ENCODE measurements around the gene C3. TPM values are rescaled to one million over a fixed set of nuclear protein-coding genes. Genes with fewer than 3 reads are reported as not detected.
"Not testable (repeated sequence)": the region's sequence is repeated elsewhere in the genome, so short reads cannot be mapped to it uniquely, and the experiment has no call there.

The C3 gene
- total RNA-seq, 1 donor from 2014 or later = 0.59 TPM

GRCh38 chr19:6672693-6673290, 47.7 kb downstream of the C3 start:
- intact Hi-C loops (cut with micrococcal nuclease) = loop anchor here (5.0 kb wide), 2 partner anchors 40 to 155 kb away; no protein-coding TSS in a partner anchor

DNA sequence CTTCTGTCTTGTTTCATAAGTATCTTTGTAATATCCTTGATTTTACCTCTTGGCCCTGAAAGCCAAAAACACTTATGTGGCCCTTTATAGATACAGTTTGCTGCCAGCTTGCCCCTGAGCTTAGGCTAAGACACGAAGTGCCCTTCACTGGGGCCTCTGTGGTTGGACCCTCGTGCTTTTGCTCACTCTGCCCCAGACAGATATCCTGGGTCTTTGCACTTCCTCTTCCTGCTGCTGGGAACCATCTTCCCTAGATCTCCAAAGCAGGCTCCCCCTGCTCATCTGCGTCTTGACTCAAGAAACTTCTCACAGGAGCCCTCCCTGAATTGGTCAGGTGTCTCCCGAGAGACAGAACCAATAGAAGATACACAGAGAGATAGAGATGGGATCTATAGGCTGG, 48.5 kb downstream of the C3 start:
- intact Hi-C loops (cut with micrococcal nuclease) = loop anchor here (5.0 kb wide), 2 partner anchors 40 to 155 kb away; no protein-coding TSS in a partner anchor

DNA sequence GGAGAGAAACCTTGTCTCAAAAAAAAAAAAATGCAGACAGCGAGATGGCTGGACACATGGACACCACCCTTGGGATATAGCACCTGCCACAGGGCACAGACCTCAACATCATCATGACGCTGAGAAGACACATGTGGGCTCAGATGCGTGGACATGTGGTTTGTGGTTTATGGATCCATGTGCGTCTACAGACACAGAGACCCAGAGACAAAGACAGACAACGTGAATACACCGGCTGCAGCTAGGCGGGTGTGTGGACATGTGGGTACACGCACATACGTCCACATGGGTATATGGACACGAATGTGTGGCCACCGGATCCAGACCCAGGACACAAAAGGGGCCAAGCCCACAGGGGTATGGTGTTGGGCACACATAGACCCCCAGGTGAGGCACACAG, 51.8 kb downstream of the C3 start:
- intact Hi-C loops (cut with micrococcal nuclease) = no loop called here

DNA sequence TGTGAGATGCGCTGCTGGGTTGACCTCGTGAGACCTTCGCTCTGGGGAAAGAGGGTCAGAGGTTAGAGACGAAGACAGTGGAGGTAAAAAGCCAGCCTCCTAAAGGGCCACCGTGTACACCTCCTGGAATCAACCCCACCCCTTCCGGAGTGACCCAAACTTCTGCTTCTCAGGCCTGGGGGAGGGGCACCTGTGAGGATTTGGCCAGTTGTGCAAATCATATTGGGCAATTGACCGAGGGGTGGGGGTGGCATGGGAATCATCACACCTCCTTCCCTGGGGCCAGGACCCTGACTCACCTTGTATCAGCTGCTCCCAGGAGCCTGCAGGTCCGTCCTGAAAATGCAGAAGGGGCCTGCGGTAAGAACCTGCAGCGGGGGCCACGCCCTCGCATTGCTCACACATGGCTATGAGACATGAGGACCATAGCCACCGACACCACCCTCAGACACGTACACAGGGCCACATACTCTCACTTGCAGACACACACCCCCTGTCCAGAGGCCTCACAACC, 53.3 kb downstream of the C3 start:
- intact Hi-C loops (cut with micrococcal nuclease) = no loop called here

DNA sequence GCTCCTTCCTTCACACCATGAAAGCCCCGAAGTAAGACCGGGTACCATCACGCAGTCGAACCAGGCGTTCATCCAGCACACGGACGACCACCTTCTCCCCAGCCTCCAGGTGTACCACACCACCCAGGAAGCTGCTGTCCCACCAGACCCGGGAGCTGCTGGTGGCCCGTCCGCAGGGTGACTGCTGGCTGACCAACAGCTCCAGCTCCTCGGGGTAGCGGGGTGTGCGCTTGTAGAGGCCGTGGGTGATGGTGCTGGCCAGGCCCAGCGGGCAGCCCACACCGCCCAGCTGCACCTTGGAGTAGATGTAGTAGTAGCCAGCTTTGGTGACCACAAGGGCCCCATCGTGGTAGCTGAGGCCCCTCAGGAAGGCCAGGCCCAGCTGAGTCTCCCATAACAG, 55.5 kb downstream of the C3 start:
- intact Hi-C loops (cut with micrococcal nuclease) = no loop called here

DNA sequence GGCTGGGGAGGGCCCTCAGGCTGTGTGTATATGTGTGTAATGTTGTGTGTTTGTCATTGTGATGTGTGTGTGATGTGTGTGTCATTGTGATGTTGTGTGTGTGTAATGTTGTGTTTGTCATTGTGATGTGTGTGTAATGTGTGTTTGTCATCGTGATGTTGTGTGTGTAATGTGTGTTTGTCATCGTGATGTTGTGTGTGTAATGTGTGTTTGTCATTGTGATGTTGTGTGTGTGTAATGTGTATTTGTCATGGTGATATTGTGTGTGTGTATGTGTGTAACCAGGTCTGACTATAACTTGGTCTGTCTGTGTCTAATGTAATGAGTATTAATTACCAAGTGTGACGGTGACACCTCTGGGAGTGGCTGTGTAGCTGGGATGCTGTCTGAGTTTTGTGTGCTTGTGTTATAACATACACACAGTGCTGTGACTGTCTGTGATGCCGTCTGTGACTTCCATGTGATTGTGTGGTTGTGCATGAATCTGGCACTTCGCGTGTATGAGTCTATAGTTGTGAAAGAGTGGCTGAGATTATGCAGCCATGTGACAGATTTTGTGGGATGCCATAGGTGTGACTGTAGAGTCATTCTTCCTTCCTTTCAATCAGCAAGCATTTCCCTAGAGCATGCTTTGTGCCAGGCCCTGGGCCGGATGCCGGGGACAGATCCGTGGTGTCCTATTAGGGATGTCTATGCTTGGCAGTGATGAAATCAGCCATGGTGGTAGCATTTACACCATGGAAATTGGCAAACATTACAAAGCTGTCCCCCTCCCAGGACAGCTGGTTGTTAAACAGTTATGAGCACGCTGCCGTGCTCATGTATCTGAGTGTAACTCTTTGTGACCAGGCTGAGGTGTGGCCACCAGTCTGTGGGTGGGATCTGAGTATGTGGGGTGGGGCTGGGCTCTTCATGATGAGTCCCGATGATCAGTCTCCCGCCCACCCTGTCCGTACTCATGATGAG, 56.9 kb downstream of the C3 start:
- intact Hi-C loops (cut with micrococcal nuclease) = no loop called here

DNA sequence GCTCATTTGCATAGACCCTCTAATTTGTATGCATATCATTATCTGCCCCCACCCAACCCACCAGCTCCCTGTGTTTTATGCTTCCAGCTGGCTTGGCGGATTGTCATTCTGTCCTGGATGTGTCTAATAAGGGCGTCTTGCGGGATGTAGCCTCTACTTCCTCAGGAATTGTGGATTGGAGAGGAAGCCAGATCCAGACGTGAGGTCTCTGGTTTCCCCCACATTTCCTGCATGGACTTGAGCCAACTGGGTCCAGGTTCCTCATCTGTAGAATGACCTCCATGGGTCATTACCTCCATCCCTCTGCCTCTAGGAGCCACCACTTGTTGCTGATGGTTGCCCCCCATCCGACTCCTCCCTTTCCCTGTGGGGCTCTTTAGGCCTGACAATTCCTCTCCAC, 57.7 kb downstream of the C3 start:
- intact Hi-C loops (cut with micrococcal nuclease) = no loop called here

DNA sequence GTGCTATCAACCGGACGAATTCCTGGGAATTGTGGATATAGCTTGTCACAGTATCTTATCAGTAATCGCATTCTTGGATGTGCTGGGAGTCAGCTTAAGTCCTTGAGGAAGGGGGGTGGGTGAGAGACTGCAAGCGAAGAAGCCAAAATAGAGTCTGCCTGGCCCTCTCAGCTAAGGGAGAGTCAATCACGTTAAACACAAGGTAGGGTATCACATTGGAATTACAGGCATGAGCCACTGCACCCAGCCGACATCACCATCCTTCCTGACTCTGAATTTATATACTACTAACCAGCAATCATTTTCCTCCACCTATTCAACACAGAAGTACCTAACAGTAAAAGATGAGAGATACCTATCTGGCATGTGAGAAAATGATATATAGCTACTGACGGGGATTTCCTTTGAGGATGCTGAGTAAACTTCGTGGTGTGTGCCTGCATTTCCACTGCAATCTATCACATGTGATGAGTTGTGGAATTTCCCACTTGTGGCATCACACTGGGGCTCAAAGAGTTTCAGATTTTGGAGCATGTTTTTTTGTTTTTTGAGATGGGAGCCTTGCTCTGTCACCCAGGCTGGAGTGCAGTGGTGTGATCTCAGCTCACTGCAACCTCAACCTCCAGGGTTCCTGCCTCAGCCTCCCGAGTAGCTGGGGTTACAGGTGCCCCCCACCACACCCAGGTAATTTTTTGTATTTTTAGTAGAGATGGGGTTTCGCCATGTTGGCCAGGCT, 58.8 kb downstream of the C3 start:
- intact Hi-C loops (cut with micrococcal nuclease) = not testable (repeated sequence)

DNA sequence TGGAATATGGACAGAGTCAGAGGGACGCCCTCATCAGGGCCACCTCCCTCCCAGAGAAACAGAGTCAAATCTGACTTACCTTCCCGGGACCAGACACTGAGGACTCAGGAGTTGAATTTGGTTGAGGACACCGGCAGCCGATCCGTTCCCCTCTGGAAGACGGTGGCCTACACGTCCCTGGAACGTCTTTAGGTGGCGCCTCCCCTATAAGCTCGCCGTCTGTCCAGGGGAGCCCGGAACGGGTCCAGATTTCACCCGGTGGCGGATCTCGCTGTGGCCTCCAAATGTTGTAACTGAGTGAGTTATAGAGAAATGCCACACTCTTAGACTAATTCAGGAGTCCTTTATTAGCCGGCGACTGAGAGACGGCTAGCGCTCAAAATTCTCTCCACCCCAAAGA, 59.5 kb downstream of the C3 start:
- intact Hi-C loops (cut with micrococcal nuclease) = no loop called here

- intact Hi-C loops (cut with micrococcal nuclease) = not testable (repeated sequence)
These were observed 64.1 kb downstream of the C3 start for GRCh38 chr19:6656390-6656789.

DNA sequence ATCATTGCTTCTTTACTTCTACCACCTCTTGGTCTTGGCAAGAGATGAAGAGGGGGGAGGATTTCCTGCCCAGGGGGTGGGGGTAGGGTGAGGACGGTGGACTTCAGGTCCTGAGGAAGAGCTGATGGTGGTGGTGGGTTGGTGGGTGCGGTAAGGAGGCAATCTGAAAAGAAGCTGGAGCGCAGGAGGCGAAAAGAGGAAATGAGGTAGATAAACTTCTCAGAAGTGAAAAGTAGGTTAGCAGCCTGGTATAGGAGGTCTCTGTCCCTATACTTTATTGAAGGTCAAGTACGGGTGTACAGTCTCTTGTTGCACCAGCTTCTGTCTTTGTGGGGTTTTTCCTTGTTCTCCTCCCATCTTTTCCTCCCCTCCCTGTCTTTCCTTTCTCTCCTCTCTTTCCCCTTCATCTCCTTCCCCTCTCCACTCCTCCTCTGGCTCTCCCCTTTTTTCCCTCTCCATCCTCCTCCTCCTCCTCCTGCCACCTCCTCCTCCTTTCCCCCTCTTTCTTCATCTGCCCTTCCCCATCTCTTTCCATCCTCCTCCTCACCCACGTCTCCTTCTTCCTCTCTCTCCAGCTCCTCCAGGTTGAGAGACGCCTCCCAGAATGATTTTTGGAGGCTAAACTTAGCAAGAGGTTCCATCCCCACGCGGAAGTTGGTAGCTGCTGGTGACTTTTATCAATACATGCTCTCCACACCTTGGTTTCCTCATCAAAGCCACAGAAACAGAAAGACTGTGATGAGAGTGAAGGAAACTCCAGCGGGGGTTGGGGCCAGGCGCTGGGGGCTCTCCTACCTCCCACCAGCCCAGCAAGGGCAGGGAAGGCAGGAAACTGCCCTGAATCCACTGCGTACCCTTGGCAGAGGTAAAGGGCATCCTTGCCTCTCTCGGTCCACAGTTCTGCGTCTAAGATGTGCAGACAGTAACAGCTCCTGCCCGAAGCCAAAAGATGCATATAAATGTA, 65.8 kb downstream of the C3 start:
- intact Hi-C loops (cut with micrococcal nuclease) = loop anchor here (1.0 kb wide), 2 partner anchors 12 to 21 kb away; no protein-coding TSS in a partner anchor

- intact Hi-C loops (cut with micrococcal nuclease) = no loop called here
These were observed 67.7 kb downstream of the C3 start for GRCh38 chr19:6652805-6653094.

- intact Hi-C loops (cut with micrococcal nuclease) = no loop called here
These were observed 68.3 kb downstream of the C3 start for GRCh38 chr19:6651965-6652804.

GRCh38 chr19:6649185-6649584, 71.3 kb downstream of the C3 start:
- intact Hi-C loops (cut with micrococcal nuclease) = no loop called here

DNA sequence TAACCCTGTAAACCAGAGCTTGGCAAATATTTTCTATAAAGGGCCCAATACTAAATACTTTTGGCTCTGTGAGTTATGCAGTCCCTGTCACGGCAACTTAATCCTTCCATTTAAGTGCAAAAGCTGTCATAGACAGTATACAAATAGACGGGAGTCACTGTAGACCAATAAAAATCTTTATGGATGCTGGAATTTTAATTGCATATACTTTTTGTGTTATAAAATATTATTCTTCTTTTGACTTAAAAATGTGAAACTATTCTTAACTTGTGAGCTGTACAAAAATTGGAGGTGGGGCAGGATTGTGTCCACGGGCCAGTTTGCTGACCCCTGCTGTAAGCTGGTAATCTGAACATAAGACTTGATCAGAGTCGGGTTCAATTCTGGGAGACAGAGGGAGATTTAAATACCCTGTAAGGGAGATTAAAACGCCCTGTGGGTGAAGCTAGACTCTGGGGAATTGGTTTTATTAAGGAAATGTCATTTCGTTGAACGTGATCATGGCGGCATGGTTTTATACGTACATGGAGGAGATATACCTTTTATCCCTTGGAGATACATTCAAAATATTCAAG, 72.2 kb downstream of the C3 start:
- intact Hi-C loops (cut with micrococcal nuclease) = no loop called here

DNA sequence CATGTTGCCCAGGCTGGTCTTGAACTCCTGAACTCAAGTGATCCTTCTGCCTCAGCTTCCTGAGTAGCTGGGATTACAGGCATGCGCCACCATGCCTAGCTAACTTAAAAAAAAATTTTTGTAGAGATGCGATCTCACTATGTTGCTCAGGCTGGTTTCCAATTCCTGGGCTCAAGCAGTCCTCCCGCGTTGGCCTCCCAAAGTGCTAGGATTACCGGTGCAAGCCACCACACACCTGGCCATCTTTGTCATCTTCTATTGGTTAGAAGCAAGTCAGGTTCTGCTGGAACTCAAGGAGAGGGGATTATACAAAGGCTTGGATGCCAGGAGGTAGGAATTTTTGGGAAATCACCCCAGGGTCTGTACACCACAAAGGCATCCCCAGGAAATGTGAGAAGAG, 75.7 kb downstream of the C3 start:
- intact Hi-C loops (cut with micrococcal nuclease) = loop anchor here (5.0 kb wide), 1 partner anchor 33 kb away; no protein-coding TSS in a partner anchor

DNA sequence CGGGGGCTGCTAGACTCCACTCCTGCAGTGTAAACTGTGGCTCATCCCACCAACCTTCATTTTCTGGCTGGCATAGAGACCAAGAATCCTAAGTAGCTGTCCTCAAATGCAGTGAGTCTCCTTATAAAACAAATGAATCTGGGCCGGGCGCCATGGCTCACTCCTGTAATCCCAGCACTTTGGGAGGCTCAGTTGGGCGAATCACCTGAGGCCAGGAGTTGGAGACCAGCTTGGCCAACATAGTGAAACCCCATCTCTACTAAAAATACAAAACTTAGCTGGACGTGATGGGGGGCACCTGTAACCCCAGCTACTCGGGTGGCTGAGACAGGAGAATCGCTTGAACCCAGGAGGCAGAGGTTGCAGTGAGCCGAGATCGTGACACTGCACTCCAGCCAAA, 80.1 kb downstream of the C3 start:
- intact Hi-C loops (cut with micrococcal nuclease) = loop anchor here (5.0 kb wide), 1 partner anchor 37 kb away; no protein-coding TSS in a partner anchor

- intact Hi-C loops (cut with micrococcal nuclease) = no loop called here
These were observed 81.0 kb downstream of the C3 start for GRCh38 chr19:6639439-6639838.

DNA sequence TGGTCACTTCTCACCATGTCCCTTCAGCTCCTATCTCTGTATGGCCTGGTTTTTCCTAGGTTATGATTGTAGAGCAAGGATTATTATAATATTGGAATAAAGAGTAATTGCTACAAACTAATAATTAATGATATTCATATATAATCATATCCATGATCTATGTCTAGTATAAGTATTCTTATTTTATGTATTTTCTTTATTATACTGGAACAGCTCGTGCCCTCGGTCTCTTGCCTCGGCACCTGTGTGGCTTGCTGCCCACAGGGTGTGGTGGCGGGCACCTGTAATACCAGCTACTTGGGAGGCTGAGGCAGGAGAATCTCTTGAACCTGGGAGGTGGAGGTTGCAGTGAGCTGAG, 87.0 kb downstream of the C3 start:
- intact Hi-C loops (cut with micrococcal nuclease) = loop anchor here (1.0 to 5.0 kb wide), 2 partner anchors 39 to 116 kb away; partner anchors contain the start of gene TNFSF14

Data from T-helper 2 cell treated with Interferon-gamma antibody and Interleukin-4, amounts not matched to agents 100 ng/mL and 5 ng/mL, for 36 hours (primary cell).